ENCODE results near the gene GORASP1. TPM values are rescaled to one million over a fixed set of nuclear protein-coding genes. Genes with fewer than 3 reads are reported as not detected.

GORASP1 gene
- polyA plus RNA-seq, 2 donors, result 30.9 to 32.0 TPM

- H3K27me3 ChIP-seq (ENCODE audit: control insufficient read depth in 1 of 2, insufficient read depth in 2 of 2, low read length in 2 of 2), result no peaks in the 10 kb centered on the region
- peak overlapping the region; percentile 84 to 94 for H3K27ac ChIP-seq (ENCODE audit: low read depth in 2 of 2, low read length in 1 of 2)
- WGBS, 2 donors, result 39 to 41% methylated on average over 9 of the region's 9 CpGs
- no peaks in the 10 kb centered on the region for H3K9me3 ChIP-seq (ENCODE audit: control insufficient read depth in 2 of 2, insufficient read depth in 1 of 2, low read depth in 1 of 2, low read length in 1 of 2)
- peaks cover 28 to 53% of the 10 kb centered on the region in 2 donors for H3K4me1 ChIP-seq (ENCODE audit: control insufficient read depth in 2 of 2, insufficient read depth in 2 of 2, low read length in 1 of 2)
- H3K36me3 ChIP-seq (ENCODE audit: control insufficient read depth in 2 of 2, insufficient read depth in 2 of 2, low read length in 1 of 2), result peaks cover 3 to 21% of the 10 kb centered on the region in 2 donors
- peak overlapping the region; percentile 3 to 20 for H3K4me3 ChIP-seq (ENCODE audit: low read depth in 1 of 2, low read length in 2 of 2)
Measured at GRCh38 chr3:39148435-39149058, 41.1 kb upstream of the GORASP1 start.

- Histone ChIP-seq H3K27ac (ENCODE audit: low read depth in 2 of 2, low read length in 1 of 2) (peak overlapping the region; percentile 84 to 94), H3K9me3 (ENCODE audit: control insufficient read depth in 2 of 2, insufficient read depth in 1 of 2, low read depth in 1 of 2, low read length in 1 of 2) (no peaks in the 10 kb centered on the region), H3K4me1 (ENCODE audit: control insufficient read depth in 2 of 2, insufficient read depth in 2 of 2, low read length in 1 of 2) (peaks cover 28 to 59% of the 10 kb centered on the region in 2 donors), H3K27me3 (ENCODE audit: control insufficient read depth in 1 of 2, insufficient read depth in 2 of 2, low read length in 2 of 2) (no peaks in the 10 kb centered on the region), H3K4me3 (ENCODE audit: low read depth in 1 of 2, low read length in 2 of 2) (peak overlapping the region; percentile 13 to 20), H3K36me3 (ENCODE audit: control insufficient read depth in 2 of 2, insufficient read depth in 2 of 2, low read length in 1 of 2) (peaks cover 4 to 28% of the 10 kb centered on the region in 2 donors)
- WGBS, 2 donors, result 37 to 43% methylated on average over 9 of the region's 9 CpGs
Measured at GRCh38 chr3:39147711-39148434, 40.4 kb upstream of the GORASP1 start.

- peaks cover 11 to 34% of the 10 kb centered on the region in 2 donors for H3K36me3 ChIP-seq (ENCODE audit: control insufficient read depth in 2 of 2, insufficient read depth in 2 of 2, low read length in 1 of 2)
- 16 to 21% methylated on average over 14 to 15 of the region's 15 CpGs for WGBS, 2 donors
- peak overlapping the region; percentile 13 to 17 for H3K4me3 ChIP-seq (ENCODE audit: low read depth in 1 of 2, low read length in 2 of 2)
- H3K27me3 ChIP-seq (ENCODE audit: control insufficient read depth in 1 of 2, insufficient read depth in 2 of 2, low read length in 2 of 2), result no peaks in the 10 kb centered on the region
- H3K4me1 ChIP-seq (ENCODE audit: control insufficient read depth in 2 of 2, insufficient read depth in 2 of 2, low read length in 1 of 2), result peaks cover 33 to 65% of the 10 kb centered on the region in 2 donors
- peak overlapping the region; percentile 84 to 94 for H3K27ac ChIP-seq (ENCODE audit: low read depth in 2 of 2, low read length in 1 of 2)
- no peaks in the 10 kb centered on the region for H3K9me3 ChIP-seq (ENCODE audit: control insufficient read depth in 2 of 2, insufficient read depth in 1 of 2, low read depth in 1 of 2, low read length in 1 of 2)
Measured at GRCh38 chr3:39146611-39147591, 39.5 kb upstream of the GORASP1 start.

GRCh38 chr3:39146083-39146501 lies 38.7 kb upstream of the GORASP1 start:
- H3K4me1 ChIP-seq (ENCODE audit: control insufficient read depth in 2 of 2, insufficient read depth in 2 of 2, low read length in 1 of 2), result peaks cover 33 to 66% of the 10 kb centered on the region in 2 donors
- H3K4me3 ChIP-seq (ENCODE audit: low read depth in 1 of 2, low read length in 2 of 2), result no peak overlapping the region
- peaks cover 11 to 36% of the 10 kb centered on the region in 2 donors for H3K36me3 ChIP-seq (ENCODE audit: control insufficient read depth in 2 of 2, insufficient read depth in 2 of 2, low read length in 1 of 2)
- 42 to 49% methylated on average over 11 of the region's 11 CpGs for WGBS, 2 donors
- no peaks in the 10 kb centered on the region for H3K27me3 ChIP-seq (ENCODE audit: control insufficient read depth in 1 of 2, insufficient read depth in 2 of 2, low read length in 2 of 2)
- H3K27ac ChIP-seq (ENCODE audit: low read depth in 2 of 2, low read length in 1 of 2), result peak overlapping the region; percentile 67 to 94
- no peaks in the 10 kb centered on the region for H3K9me3 ChIP-seq (ENCODE audit: control insufficient read depth in 2 of 2, insufficient read depth in 1 of 2, low read depth in 1 of 2, low read length in 1 of 2)

- peaks cover 29 to 58% of the 10 kb centered on the region in 2 donors for H3K4me1 ChIP-seq (ENCODE audit: control insufficient read depth in 2 of 2, insufficient read depth in 2 of 2, low read length in 1 of 2)
- H3K36me3 ChIP-seq (ENCODE audit: control insufficient read depth in 2 of 2, insufficient read depth in 2 of 2, low read length in 1 of 2), result peaks cover 11 to 36% of the 10 kb centered on the region in 2 donors
- no peak overlapping the region for H3K27ac ChIP-seq (ENCODE audit: low read depth in 2 of 2, low read length in 1 of 2)
Measured at GRCh38 chr3:39144748-39145380, 37.4 kb upstream of the GORASP1 start.

GRCh38 chr3:39144095-39144747 lies 36.8 kb upstream of the GORASP1 start:
- WGBS, 2 donors, result 73 to 87% methylated on average over 20 of the region's 20 CpGs
- Histone ChIP-seq H3K36me3 (ENCODE audit: control insufficient read depth in 2 of 2, insufficient read depth in 2 of 2, low read length in 1 of 2) (peaks cover 11 to 36% of the 10 kb centered on the region in 2 donors), H3K27ac (ENCODE audit: low read depth in 2 of 2, low read length in 1 of 2) (no peak overlapping the region), H3K4me1 (ENCODE audit: control insufficient read depth in 2 of 2, insufficient read depth in 2 of 2, low read length in 1 of 2) (peaks cover 29 to 52% of the 10 kb centered on the region in 2 donors), H3K9me3 (ENCODE audit: control insufficient read depth in 2 of 2, insufficient read depth in 1 of 2, low read depth in 1 of 2, low read length in 1 of 2) (no peaks in the 10 kb centered on the region), H3K4me3 (ENCODE audit: low read depth in 1 of 2, low read length in 2 of 2) (no peak overlapping the region), H3K27me3 (ENCODE audit: control insufficient read depth in 1 of 2, insufficient read depth in 2 of 2, low read length in 2 of 2) (no peaks in the 10 kb centered on the region)

More at GRCh38 chr3:39144748-39145380, 37.4 kb upstream of the GORASP1 start:
- Histone ChIP-seq H3K9me3 (ENCODE audit: control insufficient read depth in 2 of 2, insufficient read depth in 1 of 2, low read depth in 1 of 2, low read length in 1 of 2) (no peaks in the 10 kb centered on the region), H3K27me3 (ENCODE audit: control insufficient read depth in 1 of 2, insufficient read depth in 2 of 2, low read length in 2 of 2) (no peaks in the 10 kb centered on the region), H3K4me3 (ENCODE audit: low read depth in 1 of 2, low read length in 2 of 2) (no peak overlapping the region)
- 91 to 94% methylated on average over 23 of the region's 23 CpGs for WGBS, 2 donors

- WGBS, 2 donors, result 65% methylated on average over 13 to 14 of the region's 14 CpGs
- Histone ChIP-seq H3K4me1 (ENCODE audit: control insufficient read depth in 2 of 2, insufficient read depth in 2 of 2, low read length in 1 of 2) (peaks cover 26 to 47% of the 10 kb centered on the region in 2 donors), H3K9me3 (ENCODE audit: control insufficient read depth in 2 of 2, insufficient read depth in 1 of 2, low read depth in 1 of 2, low read length in 1 of 2) (no peaks in the 10 kb centered on the region), H3K27ac (ENCODE audit: low read depth in 2 of 2, low read length in 1 of 2) (peak overlapping the region in 1 of 2 donors; percentile 22), H3K36me3 (ENCODE audit: control insufficient read depth in 2 of 2, insufficient read depth in 2 of 2, low read length in 1 of 2) (peaks cover 11 to 36% of the 10 kb centered on the region in 2 donors), H3K4me3 (ENCODE audit: low read depth in 1 of 2, low read length in 2 of 2) (no peak overlapping the region), H3K27me3 (ENCODE audit: control insufficient read depth in 1 of 2, insufficient read depth in 2 of 2, low read length in 2 of 2) (no peaks in the 10 kb centered on the region)
Measured at GRCh38 chr3:39143051-39143885, 35.8 kb upstream of the GORASP1 start.

- Histone ChIP-seq H3K4me1 (ENCODE audit: control insufficient read depth in 2 of 2, insufficient read depth in 2 of 2, low read length in 1 of 2) (peaks cover 16 to 36% of the 10 kb centered on the region in 2 donors), H3K9me3 (ENCODE audit: control insufficient read depth in 2 of 2, insufficient read depth in 1 of 2, low read depth in 1 of 2, low read length in 1 of 2) (no peaks in the 10 kb centered on the region), H3K27me3 (ENCODE audit: control insufficient read depth in 1 of 2, insufficient read depth in 2 of 2, low read length in 2 of 2) (no peaks in the 10 kb centered on the region), H3K4me3 (ENCODE audit: low read depth in 1 of 2, low read length in 2 of 2) (no peak overlapping the region), H3K36me3 (ENCODE audit: control insufficient read depth in 2 of 2, insufficient read depth in 2 of 2, low read length in 1 of 2) (peaks cover 11 to 45% of the 10 kb centered on the region in 2 donors), H3K27ac (ENCODE audit: low read depth in 2 of 2, low read length in 1 of 2) (peak overlapping the region; percentile 94 to 98)
- WGBS, 2 donors, result 16 to 36% methylated on average over 5 of the region's 5 CpGs
Measured at GRCh38 chr3:39142067-39142466, 34.6 kb upstream of the GORASP1 start.
